OCI-LY1 (cell line): ENCODE results near the gene PARD3B.

Experiments
- H2AFZ ChIP-seq: fragments of 200-600 bp; sonication (generic), shearing (Covaris generic); 2 replicates; pipeline ENCODE4 v1.6.0; 2014; ENCODE audit warnings: antibody characterized with exemption, mild to moderate bottlenecking, low read length
- H3F3A ChIP-seq: fragments of 200-600 bp; sonication (generic), shearing (Covaris generic); 2 replicates; pipeline ENCODE4 v1.6.0; 2014; ENCODE audit warnings: mild to moderate bottlenecking, antibody characterized with exemption, low read length, moderate library complexity; ENCODE audit not compliant: insufficient read depth
- H3K27ac ChIP-seq: fragments of 200-600 bp; sonication (generic); 2 replicates; pipeline ENCODE4 v1.5.1; 2014; ENCODE audit warnings: low read length, mixed run types, mild to moderate bottlenecking, low read depth; ENCODE audit not compliant: poor library complexity, severe bottlenecking
- H3K27me3 ChIP-seq: fragments of 200-600 bp; sonication (generic); 2 replicates; pipeline ENCODE4 v1.6.0; 2014; ENCODE audit warnings: antibody characterized with exemption, mild to moderate bottlenecking, low read length, moderate library complexity; ENCODE audit not compliant: insufficient read depth
- H3K36me3 ChIP-seq: fragments of 200-600 bp; sonication (generic); 2 replicates; pipeline ENCODE4 v1.6.1; 2014; ENCODE audit warnings: mild to moderate bottlenecking, antibody characterized with exemption, low read length, moderate library complexity, mixed read lengths; ENCODE audit not compliant: insufficient read depth
- H3K4me1 ChIP-seq: fragments of 200-600 bp; sonication (generic); 2 replicates; pipeline ENCODE4 v1.5.1; 2014; ENCODE audit warnings: mild to moderate bottlenecking, low read length, moderate library complexity; ENCODE audit not compliant: insufficient read depth, severe bottlenecking
- H3K4me2 ChIP-seq: fragments of 200-600 bp; sonication (generic), shearing (Covaris generic); 2 replicates; pipeline ENCODE4 v1.6.1; 2014; ENCODE audit warnings: low read length
- H3K4me3 ChIP-seq: fragments of 200-600 bp; sonication (generic); 2 replicates; pipeline ENCODE4 v1.5.1; 2014; ENCODE audit warnings: low read length, low read depth, mild to moderate bottlenecking, mixed read lengths; ENCODE audit not compliant: poor library complexity, severe bottlenecking
- H3K79me2 ChIP-seq: fragments of 200-600 bp; shearing (Covaris generic); 2 replicates; pipeline ENCODE4 v1.6.1; 2016; ENCODE audit warnings: mixed run types, low read length, mixed read lengths; ENCODE audit not compliant: insufficient read depth
- H3K9ac ChIP-seq: fragments of 200-600 bp; sonication (generic), shearing (Covaris generic); 2 replicates; pipeline ENCODE4 v1.6.1; 2014; ENCODE audit warnings: mild to moderate bottlenecking, low read length, mixed read lengths
- H3K9me2 ChIP-seq: fragments of 200-600 bp; sonication (generic), shearing (Covaris generic); 2 replicates; pipeline ENCODE4 v1.6.1; 2014; ENCODE audit warnings: low read depth, mild to moderate bottlenecking, low read length, mixed read lengths
- H3K9me3 ChIP-seq: fragments of 200-600 bp; shearing (Covaris generic); 2 replicates; pipeline ENCODE4 v1.6.1; 2014; ENCODE audit warnings: low read length, mixed read lengths
- H4K20me1 ChIP-seq: fragments of 200-600 bp; sonication (generic), shearing (Covaris generic); 2 replicates; pipeline ENCODE4 v1.6.0; 2016; ENCODE audit warnings: mild to moderate bottlenecking, low read length; ENCODE audit not compliant: insufficient read depth
- EZH2 ChIP-seq: fragments of 200-600 bp; sonication (generic), shearing (Covaris generic); IDR thresholded peaks from 2 replicates; pipeline ENCODE4 v1.8.0; 2017; ENCODE audit warnings: borderline replicate concordance, mixed run types, mild to moderate bottlenecking, antibody characterized with exemption, low read length, moderate library complexity, mixed read lengths
- TF ChIP-seq, protein P1 (sequence below): fragments of 200-600 bp; sonication (generic), shearing (Covaris generic); IDR thresholded peaks from 2 replicates; pipeline ENCODE4 v1.5.1; 2017; ENCODE audit warnings: mild to moderate bottlenecking, antibody characterized with exemption, low read length, moderate library complexity, mixed read lengths

Gene PARD3B

DNA sequence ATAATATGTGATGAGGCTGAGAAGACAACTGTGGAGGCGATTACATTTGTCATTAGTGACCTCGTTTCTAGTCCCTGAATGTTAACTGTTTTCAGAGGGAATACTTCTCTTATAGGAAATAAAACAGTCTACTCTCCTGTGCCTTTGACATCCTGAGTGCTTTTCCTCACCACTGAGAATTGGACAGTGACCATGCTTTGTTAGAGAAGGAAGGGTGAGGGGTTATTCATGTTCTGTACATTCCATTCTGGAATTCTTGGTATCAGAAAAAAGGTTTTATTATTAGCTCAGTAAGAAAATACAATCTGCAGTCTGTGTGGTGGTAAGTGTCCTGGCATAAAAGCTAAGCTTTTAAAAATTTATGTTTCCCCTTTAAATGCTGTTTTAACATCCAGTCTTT is 58.8 kb downstream of the PARD3B start:
- Histone ChIP-seq H3K9me2 (no peaks in the 10 kb centered on the region), H3K27me3 (no peaks in the 10 kb centered on the region), H3K79me2 (no peaks in the 10 kb centered on the region), H2AFZ (no peak overlapping the region), H3K4me2 (no peak overlapping the region), H4K20me1 (no peaks in the 10 kb centered on the region), H3K9me3 (no peaks in the 10 kb centered on the region), H3K36me3 (no peaks in the 10 kb centered on the region), H3K27ac (no peak overlapping the region), H3K4me1 (no peaks in the 10 kb centered on the region), H3K4me3 (no peak overlapping the region), H3K9ac (no peak overlapping the region), H3F3A (no peaks in the 10 kb centered on the region)
- TF ChIP-seq, protein P1, sequence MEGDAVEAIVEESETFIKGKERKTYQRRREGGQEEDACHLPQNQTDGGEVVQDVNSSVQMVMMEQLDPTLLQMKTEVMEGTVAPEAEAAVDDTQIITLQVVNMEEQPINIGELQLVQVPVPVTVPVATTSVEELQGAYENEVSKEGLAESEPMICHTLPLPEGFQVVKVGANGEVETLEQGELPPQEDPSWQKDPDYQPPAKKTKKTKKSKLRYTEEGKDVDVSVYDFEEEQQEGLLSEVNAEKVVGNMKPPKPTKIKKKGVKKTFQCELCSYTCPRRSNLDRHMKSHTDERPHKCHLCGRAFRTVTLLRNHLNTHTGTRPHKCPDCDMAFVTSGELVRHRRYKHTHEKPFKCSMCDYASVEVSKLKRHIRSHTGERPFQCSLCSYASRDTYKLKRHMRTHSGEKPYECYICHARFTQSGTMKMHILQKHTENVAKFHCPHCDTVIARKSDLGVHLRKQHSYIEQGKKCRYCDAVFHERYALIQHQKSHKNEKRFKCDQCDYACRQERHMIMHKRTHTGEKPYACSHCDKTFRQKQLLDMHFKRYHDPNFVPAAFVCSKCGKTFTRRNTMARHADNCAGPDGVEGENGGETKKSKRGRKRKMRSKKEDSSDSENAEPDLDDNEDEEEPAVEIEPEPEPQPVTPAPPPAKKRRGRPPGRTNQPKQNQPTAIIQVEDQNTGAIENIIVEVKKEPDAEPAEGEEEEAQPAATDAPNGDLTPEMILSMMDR, result no peak
- TF ChIP-seq EZH2, result no peak

DNA sequence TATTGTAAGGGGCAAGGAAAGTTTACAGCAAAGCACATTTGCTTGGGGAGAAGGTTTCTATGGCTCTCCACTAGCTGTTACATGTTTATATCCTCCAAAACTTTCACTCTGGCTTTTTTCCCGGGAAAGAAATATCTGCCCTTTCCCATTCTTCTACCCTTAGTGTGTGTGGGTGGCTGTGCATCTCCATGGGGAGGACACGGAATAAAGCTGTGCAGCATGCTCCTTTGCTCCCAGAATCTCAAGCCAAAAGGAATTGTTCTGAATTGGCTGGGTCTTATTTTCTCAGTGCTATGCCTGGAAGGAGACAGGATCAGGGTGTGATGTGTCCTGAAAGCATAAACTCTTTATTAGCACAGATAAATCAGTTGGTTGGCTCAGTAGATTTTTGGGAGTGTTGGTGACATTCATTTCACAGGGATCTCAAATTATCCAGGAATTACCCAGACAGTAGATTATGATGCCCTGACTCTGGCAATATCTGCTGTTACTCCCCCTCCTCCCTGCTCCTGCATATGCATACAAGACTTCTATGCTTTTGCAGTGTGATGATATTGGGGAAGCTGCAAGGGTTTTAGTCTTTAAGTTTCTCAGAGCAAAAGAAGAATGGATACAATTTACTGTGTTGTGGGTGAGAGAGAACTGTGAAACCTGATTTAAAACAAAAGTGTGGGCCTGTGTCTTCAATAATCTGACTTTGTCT is 63.1 kb downstream of the PARD3B start:
- Histone ChIP-seq H3K79me2 (no peaks in the 10 kb centered on the region), H3F3A (no peaks in the 10 kb centered on the region), H3K4me2 (no peak overlapping the region), H3K27ac (no peak overlapping the region), H3K27me3 (no peaks in the 10 kb centered on the region), H3K9ac (no peak overlapping the region), H3K9me3 (no peaks in the 10 kb centered on the region), H3K4me3 (no peak overlapping the region), H4K20me1 (no peaks in the 10 kb centered on the region), H3K36me3 (no peaks in the 10 kb centered on the region), H2AFZ (no peak overlapping the region), H3K9me2 (no peaks in the 10 kb centered on the region), H3K4me1 (no peaks in the 10 kb centered on the region)
- TF ChIP-seq EZH2, result no peak
- TF ChIP-seq, protein P1, result no peak

DNA sequence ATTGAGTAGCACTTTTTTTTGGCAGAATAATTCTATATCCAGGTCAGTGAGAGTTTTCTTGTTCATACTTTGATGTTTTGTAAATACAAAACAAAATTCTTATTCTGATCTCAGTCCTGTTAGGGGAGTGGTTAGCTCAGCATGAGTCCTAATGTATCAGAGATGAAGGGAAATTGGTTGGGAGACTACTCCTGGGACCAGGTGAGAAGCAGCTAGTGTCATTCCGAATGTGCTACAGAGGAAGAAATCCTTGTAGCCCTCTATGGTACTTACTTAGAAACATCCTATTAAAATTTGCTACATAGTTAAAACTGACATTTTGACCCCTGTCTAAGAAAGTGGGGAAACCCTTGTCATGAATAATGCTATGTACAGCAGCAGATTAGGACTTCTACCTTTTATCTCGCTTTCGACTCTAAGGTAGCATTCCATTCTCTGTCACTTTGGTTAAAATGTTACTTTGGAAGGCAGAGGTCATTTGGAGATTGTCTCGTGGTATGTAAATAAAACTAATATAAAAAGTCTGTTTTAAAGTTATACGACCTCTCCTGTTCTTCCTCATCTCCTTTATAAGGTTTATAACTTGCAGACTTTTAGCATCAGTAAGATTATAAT is 65.8 kb downstream of the PARD3B start:
- Histone ChIP-seq H2AFZ (no peak overlapping the region), H3K4me2 (no peak overlapping the region), H4K20me1 (no peaks in the 10 kb centered on the region), H3K27ac (no peak overlapping the region), H3K9me3 (no peaks in the 10 kb centered on the region), H3F3A (no peaks in the 10 kb centered on the region), H3K4me3 (no peak overlapping the region), H3K4me1 (no peaks in the 10 kb centered on the region), H3K36me3 (no peaks in the 10 kb centered on the region), H3K27me3 (no peaks in the 10 kb centered on the region), H3K79me2 (no peaks in the 10 kb centered on the region), H3K9me2 (no peaks in the 10 kb centered on the region), H3K9ac (no peak overlapping the region)
- TF ChIP-seq, protein P1, result no peak
- TF ChIP-seq EZH2, result no peak
